ENCODE results near the gene FGF12. TPM values are rescaled to one million over a fixed set of nuclear protein-coding genes. Genes with fewer than 3 reads are reported as not detected.
A peak's percentile ranks its signal among the peaks of the same experiment; 100 is the strongest.

FGF12 gene
- total RNA-seq, 4 donors from 2014 or later: 0.46 to 1.2 (median 0.72) TPM

DNA sequence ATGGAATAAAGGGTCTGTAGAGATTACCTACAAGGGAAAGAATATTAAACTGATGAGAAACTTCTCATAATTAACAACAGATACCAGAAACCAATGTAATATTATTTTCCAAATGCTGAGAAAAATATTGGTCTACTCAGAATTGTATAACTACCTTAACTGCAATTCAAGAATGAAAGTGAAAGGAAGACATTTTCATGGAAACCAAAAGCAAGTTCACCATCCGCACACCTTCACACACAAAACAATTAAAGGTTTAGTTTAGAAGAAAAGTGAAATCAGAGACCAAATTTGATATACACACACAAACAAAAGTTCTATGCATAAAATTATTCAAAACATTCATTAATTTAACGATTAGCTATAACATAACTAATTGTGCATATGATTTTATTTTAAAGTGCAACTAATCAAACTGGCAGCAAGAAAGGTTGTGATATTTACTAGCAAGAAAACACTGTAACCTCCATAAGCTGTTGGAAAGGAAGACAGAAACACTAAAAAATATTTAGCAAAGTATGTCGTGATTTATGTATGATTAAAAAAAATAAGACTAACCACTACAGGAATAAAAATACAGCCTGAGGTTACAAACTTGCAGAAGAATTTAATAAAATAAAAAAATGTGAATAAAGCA lies 395.5 kb downstream of the FGF12 start:
- H3K27ac ChIP-seq: no peak overlapping the region
- DNase-seq (no peak), ATAC-seq (no peak)
- H3K27me3 ChIP-seq: no peaks in the 10 kb centered on the region
- no peaks in the 10 kb centered on the region for H3K36me3 ChIP-seq
- intact Hi-C loops (cut with DNase I; ENCODE audit: low total_unique reads) (no loop called here), in situ Hi-C loops (cut with MboI; ENCODE audit: low sequenced_read_pairs in 4 of 4) (no loop called here)
- TF ChIP-seq CTCF (IDR thresholded peaks at IDR 0.05 in 4 of 5, conservative IDR thresholded peaks at IDR 0.05 in 1 of 5) (no peak), POLR2A (IDR thresholded peaks at IDR 0.05) (no peak)
- H3K9me3 ChIP-seq: no peaks in the 10 kb centered on the region
- no peaks in the 10 kb centered on the region for H3K4me1 ChIP-seq
- H3K4me3 ChIP-seq: peak overlapping the region in 2 of 4 donors; percentile 10 to 13

DNA sequence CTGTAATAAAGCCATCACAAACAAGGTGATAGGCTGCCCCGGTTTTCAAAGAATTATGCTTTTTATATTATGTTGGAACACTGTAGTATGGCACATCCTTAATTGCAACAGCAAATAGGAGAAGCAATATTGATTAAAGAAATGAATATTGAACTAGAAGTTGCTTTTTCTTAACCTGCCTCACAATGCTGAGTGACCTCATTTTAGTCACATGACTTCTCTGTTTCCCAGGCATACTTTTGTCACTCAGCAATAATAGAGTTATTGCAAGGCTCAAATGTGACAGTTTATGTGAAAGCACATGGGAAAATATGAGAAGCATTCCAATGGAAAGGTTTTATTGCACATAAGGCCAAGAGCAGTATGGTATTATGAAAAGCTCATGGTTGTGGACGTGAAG lies 400.7 kb downstream of the FGF12 start:
- H3K36me3 ChIP-seq: no peaks in the 10 kb centered on the region
- TF ChIP-seq POLR2A (IDR thresholded peaks at IDR 0.05) (no peak), CTCF (IDR thresholded peaks at IDR 0.05 in 4 of 5, conservative IDR thresholded peaks at IDR 0.05 in 1 of 5) (no peak)
- no peak overlapping the region for H3K4me3 ChIP-seq
- intact Hi-C loops (cut with DNase I; ENCODE audit: low total_unique reads) (no loop called here), in situ Hi-C loops (cut with MboI; ENCODE audit: low sequenced_read_pairs in 4 of 4) (no loop called here)
- H3K27ac ChIP-seq: no peak overlapping the region
- no peaks in the 10 kb centered on the region for H3K4me1 ChIP-seq
- H3K27me3 ChIP-seq: no peaks in the 10 kb centered on the region
- DNase-seq: no peak
- no peaks in the 10 kb centered on the region for H3K9me3 ChIP-seq
- no peak for ATAC-seq

GRCh38 chr3:192317564-192317963 lies 409.8 kb downstream of the FGF12 start:
- Histone ChIP-seq H3K36me3 (no peaks in the 10 kb centered on the region), H3K4me3 (no peak overlapping the region), H3K4me1 (no peaks in the 10 kb centered on the region), H3K9me3 (no peaks in the 10 kb centered on the region), H3K27ac (no peak overlapping the region), H3K27me3 (no peaks in the 10 kb centered on the region)
- intact Hi-C loops (cut with DNase I; ENCODE audit: low total_unique reads): no loop called here
- DNase-seq (no peak), ATAC-seq (no peak)
- TF ChIP-seq CTCF (IDR thresholded peaks at IDR 0.05 in 4 of 5, conservative IDR thresholded peaks at IDR 0.05 in 1 of 5) (no peak), POLR2A (IDR thresholded peaks at IDR 0.05) (no peak)
- in situ Hi-C loops (cut with MboI; ENCODE audit: low sequenced_read_pairs in 4 of 4): no loop called here

DNA sequence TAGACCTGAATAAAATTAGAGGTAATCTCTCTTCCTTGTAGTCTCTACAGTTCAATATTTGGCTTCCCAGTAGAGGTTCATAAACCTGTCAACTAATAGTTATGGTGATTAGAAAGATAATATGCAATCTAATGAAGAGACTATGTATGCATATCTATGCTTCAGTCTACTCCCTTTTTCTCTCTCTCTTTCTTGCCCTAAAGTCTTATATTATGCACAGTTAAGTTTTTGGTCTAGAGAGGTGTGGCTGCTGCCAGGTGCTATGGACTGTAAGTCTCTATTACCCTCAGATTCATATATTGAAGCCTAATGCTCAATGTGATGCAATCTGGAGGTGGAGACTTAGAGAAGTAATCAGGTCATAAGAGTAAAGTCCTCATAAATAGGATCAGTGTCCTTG lies 413.7 kb downstream of the FGF12 start:
- DNase-seq (no peak), ATAC-seq (no peak)
- H3K9me3 ChIP-seq: no peaks in the 10 kb centered on the region
- no peak overlapping the region for H3K27ac ChIP-seq
- TF ChIP-seq CTCF (IDR thresholded peaks at IDR 0.05 in 4 of 5, conservative IDR thresholded peaks at IDR 0.05 in 1 of 5) (no peak), POLR2A (IDR thresholded peaks at IDR 0.05) (no peak)
- no peaks in the 10 kb centered on the region for H3K36me3 ChIP-seq
- no peaks in the 10 kb centered on the region for H3K4me1 ChIP-seq
- in situ Hi-C loops (cut with MboI; ENCODE audit: low sequenced_read_pairs in 4 of 4): no loop called here
- H3K4me3 ChIP-seq: no peak overlapping the region
- intact Hi-C loops (cut with DNase I; ENCODE audit: low total_unique reads): no loop called here
- H3K27me3 ChIP-seq: no peaks in the 10 kb centered on the region

GRCh38 chr3:192307631-192308030 lies 419.7 kb downstream of the FGF12 start:
- no peaks in the 10 kb centered on the region for H3K27me3 ChIP-seq
- H3K36me3 ChIP-seq: no peaks in the 10 kb centered on the region
- in situ Hi-C loops (cut with MboI; ENCODE audit: low sequenced_read_pairs in 4 of 4): no loop called here
- ATAC-seq (no peak), DNase-seq (no peak)
- TF ChIP-seq POLR2A (IDR thresholded peaks at IDR 0.05): no peak
- no peak for TF ChIP-seq CTCF (IDR thresholded peaks at IDR 0.05 in 4 of 5, conservative IDR thresholded peaks at IDR 0.05 in 1 of 5)
- H3K27ac ChIP-seq: no peak overlapping the region
- H3K4me1 ChIP-seq: no peaks in the 10 kb centered on the region
- H3K9me3 ChIP-seq: no peaks in the 10 kb centered on the region
- intact Hi-C loops (cut with DNase I; ENCODE audit: low total_unique reads): no loop called here
- H3K4me3 ChIP-seq: no peak overlapping the region
